ENCODE measurements around the gene SDK1. TPM values are rescaled to one million over a fixed set of nuclear protein-coding genes. Genes with fewer than 3 reads are reported as not detected.

SDK1 gene
- total RNA-seq, 4 donors from 2014 or later: 1.3 to 5.0 (median 2.0) TPM

GRCh38 chr7:4245135-4245865 is 944.2 kb downstream of the SDK1 start:
- H3K4me3 ChIP-seq (replicated peaks in 1 of 3): no peak overlapping the region
- no peaks in the 10 kb centered on the region for H3K9me3 ChIP-seq
- DNase-seq: no peak
- no peaks in the 10 kb centered on the region for H3K4me1 ChIP-seq
- intact Hi-C loops (cut with DNase I): no loop called here
- no peak for TF ChIP-seq POLR2A (IDR thresholded peaks at IDR 0.05)
- 95 to 97% methylated on average over 18 to 19 of the region's 19 CpGs for WGBS, 2 donors
- H3K27me3 ChIP-seq: no peaks in the 10 kb centered on the region
- H3K36me3 ChIP-seq: no peaks in the 10 kb centered on the region
- H3K27ac ChIP-seq: no peak overlapping the region

GRCh38 chr7:4245866-4246470 is 944.9 kb downstream of the SDK1 start:
- 88 to 92% methylated on average over 12 of the region's 12 CpGs for WGBS, 2 donors

GRCh38 chr7:4246536-4246935 is 945.5 kb downstream of the SDK1 start:
- Histone ChIP-seq H3K36me3 (no peaks in the 10 kb centered on the region), H3K4me3 (replicated peaks in 1 of 3) (no peak overlapping the region), H3K4me1 (no peaks in the 10 kb centered on the region), H3K27me3 (no peaks in the 10 kb centered on the region), H3K9me3 (no peaks in the 10 kb centered on the region), H3K27ac (no peak overlapping the region)
- DNase-seq: no peak
- no peak for TF ChIP-seq POLR2A (IDR thresholded peaks at IDR 0.05)
- TF ChIP-seq CTCF (IDR thresholded peaks at IDR 0.05): no peak
- WGBS, 2 donors: 93 to 96% methylated on average over 9 to 11 of the region's 11 CpGs
- intact Hi-C loops (cut with DNase I): no loop called here

More at GRCh38 chr7:4245866-4246470, 944.9 kb downstream of the SDK1 start:
- Histone ChIP-seq H3K27ac (no peak overlapping the region), H3K9me3 (no peaks in the 10 kb centered on the region), H3K27me3 (no peaks in the 10 kb centered on the region), H3K4me1 (no peaks in the 10 kb centered on the region), H3K36me3 (no peaks in the 10 kb centered on the region), H3K4me3 (replicated peaks in 1 of 3) (no peak overlapping the region)
- no peak for TF ChIP-seq CTCF (IDR thresholded peaks at IDR 0.05)
- no peak for TF ChIP-seq POLR2A (IDR thresholded peaks at IDR 0.05)
- no peak for DNase-seq
- intact Hi-C loops (cut with DNase I): no loop called here

- no peak for DNase-seq
- Histone ChIP-seq H3K36me3 (no peaks in the 10 kb centered on the region), H3K4me1 (no peaks in the 10 kb centered on the region), H3K9me3 (no peaks in the 10 kb centered on the region), H3K27me3 (no peaks in the 10 kb centered on the region), H3K4me3 (replicated peaks in 1 of 3) (no peak overlapping the region), H3K27ac (no peak overlapping the region)
- no peak for TF ChIP-seq CTCF (IDR thresholded peaks at IDR 0.05)
- no peak for TF ChIP-seq POLR2A (IDR thresholded peaks at IDR 0.05)
- intact Hi-C loops (cut with DNase I): no loop called here
- 66 to 72% methylated on average over 19 to 26 of the region's 27 CpGs for WGBS, 2 donors
These were observed 946.2 kb downstream of the SDK1 start for GRCh38 chr7:4247106-4247876.

GRCh38 chr7:4248295-4248694 is 947.2 kb downstream of the SDK1 start:
- no peak overlapping the region for H3K27ac ChIP-seq
- intact Hi-C loops (cut with DNase I): no loop called here
- no peak for TF ChIP-seq CTCF (IDR thresholded peaks at IDR 0.05)
- no peak for TF ChIP-seq POLR2A (IDR thresholded peaks at IDR 0.05)
- H3K9me3 ChIP-seq: no peaks in the 10 kb centered on the region
- H3K4me1 ChIP-seq: no peaks in the 10 kb centered on the region
- no peaks in the 10 kb centered on the region for H3K27me3 ChIP-seq
- WGBS, 2 donors: 91 to 95% methylated on average over 4 of the region's 4 CpGs
- H3K36me3 ChIP-seq: no peaks in the 10 kb centered on the region
- no peak overlapping the region for H3K4me3 ChIP-seq (replicated peaks in 1 of 3)
- no peak for DNase-seq
